Measurements from ENCODE around the gene IL18. TPM values are rescaled to one million over a fixed set of nuclear protein-coding genes. Genes with fewer than 3 reads are reported as not detected.
A peak's percentile ranks its signal among the peaks of the same experiment; 100 is the strongest.

The IL18 gene
- 1.5 TPM in 1 of 2 replicates, not detected in the other for total RNA-seq (ENCODE audit: low replicate concordance)

DNA sequence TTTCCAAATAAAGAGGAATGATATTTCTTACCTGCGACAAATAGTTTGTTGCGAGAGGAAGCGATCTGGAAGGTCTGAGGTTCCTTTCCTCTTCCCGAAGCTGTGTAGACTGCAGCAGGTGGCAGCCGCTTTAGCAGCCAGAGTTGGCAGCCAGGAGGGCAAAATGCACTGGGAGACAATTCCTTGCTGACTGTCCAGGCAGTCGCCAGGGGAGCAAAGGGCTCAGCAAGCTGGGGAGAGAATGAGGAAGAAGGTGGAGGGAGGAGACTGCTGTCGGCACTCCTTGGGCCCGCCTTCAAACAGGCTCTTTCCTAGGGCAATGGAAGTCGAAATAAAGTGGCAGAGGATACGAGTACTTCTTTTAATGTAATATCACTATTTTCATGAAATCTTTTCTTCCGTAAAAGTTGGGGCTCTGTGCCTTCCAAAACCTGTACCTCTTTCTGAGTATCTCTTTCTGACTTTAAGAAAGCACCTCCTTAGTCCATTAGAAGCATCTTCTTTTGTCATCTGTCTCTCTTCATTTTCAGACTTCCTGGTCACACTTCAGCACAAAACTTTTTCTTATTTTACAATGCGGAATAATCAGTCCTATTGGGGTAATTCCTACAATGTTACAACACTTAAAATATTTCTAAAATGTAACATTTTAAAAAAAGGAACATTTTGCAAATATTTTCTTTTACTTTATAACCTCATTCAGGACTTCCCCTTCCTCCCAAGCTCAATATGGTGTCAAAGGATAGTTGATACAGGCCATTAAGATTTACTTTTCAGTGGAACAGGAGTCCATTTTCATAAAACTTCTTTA lies at the start of gene IL18:
TSS of gene IL18 (minus strand) at position 220 of the 811 bp plus-strand sequence. CDS start 9,041 bp downstream, outside the sequence.
- Histone ChIP-seq H4K20me1 (ENCODE audit: low read depth) (no peaks in the 10 kb centered on the region), H3K27ac (no peak within 1 kb of the TSS), H3K4me3 (no peak within 1 kb of the TSS), H3K36me3 (no peaks in the 10 kb centered on the region), H3K4me1 (peaks cover 6% of the 10 kb centered on the region), H3K9me3 (ENCODE audit: low read depth) (no peaks in the 10 kb centered on the region), H3K79me2 (ENCODE audit: low read depth) (no peaks in the 10 kb centered on the region), H2AFZ (replicated peaks) (peak within 1 kb of the TSS; percentile 80), H3K27me3 (no peaks in the 10 kb centered on the region), H3K9ac (no peak within 1 kb of the TSS), H3K4me2 (no peak within 1 kb of the TSS), H3F3A (ENCODE audit: low read depth) (no peaks in the 10 kb centered on the region)
- DNase-seq (ENCODE audit: low spot score) = peak; percentile 46
- no peaks in the 10 kb centered on the region for H3K36me3 Mint-ChIP-seq
- H3K27ac Mint-ChIP-seq = no peak within 1 kb of the TSS
- H3K4me1 Mint-ChIP-seq = no peaks in the 10 kb centered on the region
- no peaks in the 10 kb centered on the region for H3K27me3 Mint-ChIP-seq (ENCODE audit: insufficient read depth, low read depth)
- TF ChIP-seq EZH2 (IDR thresholded peaks at IDR 0.05) (no peak), CTCF (IDR thresholded peaks at IDR 0.05) (no peak), EZH2phosphoT487 (IDR thresholded peaks at IDR 0.05) (no peak)
- H3K9me3 Mint-ChIP-seq = no peaks in the 10 kb centered on the region
- no peak within 1 kb of the TSS for H3K4me3 Mint-ChIP-seq

- no peaks in the 10 kb centered on the region for H3K27me3 Mint-ChIP-seq (ENCODE audit: insufficient read depth, low read depth)
Observed at GRCh38 chr11:112212710-112213109, 48.8 kb upstream of the IL18 start.

GRCh38 chr11:112212290-112212689 lies 48.4 kb upstream of the IL18 start:
- H3K4me3 Mint-ChIP-seq = no peak overlapping the region
- H3K27me3 Mint-ChIP-seq (ENCODE audit: insufficient read depth, low read depth) = no peaks in the 10 kb centered on the region
- no peaks in the 10 kb centered on the region for H3K4me1 ChIP-seq
- peaks cover 31% of the 10 kb centered on the region for H3K27me3 ChIP-seq
- no peak overlapping the region for H3K27ac Mint-ChIP-seq
- H3K79me2 ChIP-seq (ENCODE audit: low read depth) = no peaks in the 10 kb centered on the region
- H3K27ac ChIP-seq = no peak overlapping the region
- H3K36me3 Mint-ChIP-seq = no peaks in the 10 kb centered on the region
- no peaks in the 10 kb centered on the region for H3F3A ChIP-seq (ENCODE audit: low read depth)
- no peak overlapping the region for H3K9ac ChIP-seq
- H3K9me3 ChIP-seq (ENCODE audit: low read depth) = no peaks in the 10 kb centered on the region
- H3K4me1 Mint-ChIP-seq = no peaks in the 10 kb centered on the region
- H2AFZ ChIP-seq (replicated peaks) = no peak overlapping the region
- no peaks in the 10 kb centered on the region for H3K9me3 Mint-ChIP-seq
- no peaks in the 10 kb centered on the region for H3K36me3 ChIP-seq
- no peaks in the 10 kb centered on the region for H4K20me1 ChIP-seq (ENCODE audit: low read depth)
- TF ChIP-seq EZH2phosphoT487 (IDR thresholded peaks at IDR 0.05) = no peak
- TF ChIP-seq EZH2 (IDR thresholded peaks at IDR 0.05) = no peak
- TF ChIP-seq CTCF (IDR thresholded peaks at IDR 0.05) = no peak
- H3K4me2 ChIP-seq = no peak overlapping the region
- no peak for DNase-seq (ENCODE audit: low spot score)
- no peak overlapping the region for H3K4me3 ChIP-seq

More at GRCh38 chr11:112212710-112213109, 48.8 kb upstream of the IL18 start:
- H3K36me3 ChIP-seq = no peaks in the 10 kb centered on the region
- no peaks in the 10 kb centered on the region for H3K4me1 Mint-ChIP-seq
- H3F3A ChIP-seq (ENCODE audit: low read depth) = no peaks in the 10 kb centered on the region
- no peak overlapping the region for H3K27ac Mint-ChIP-seq
- H3K4me1 ChIP-seq = no peaks in the 10 kb centered on the region
- TF ChIP-seq EZH2 (IDR thresholded peaks at IDR 0.05) (no peak), CTCF (IDR thresholded peaks at IDR 0.05) (no peak), EZH2phosphoT487 (IDR thresholded peaks at IDR 0.05) (no peak)
- H3K27me3 ChIP-seq = peaks cover 31% of the 10 kb centered on the region
- H3K9ac ChIP-seq = no peak overlapping the region
- H3K4me2 ChIP-seq = no peak overlapping the region
- no peak overlapping the region for H2AFZ ChIP-seq (replicated peaks)
- no peak overlapping the region for H3K27ac ChIP-seq
- no peaks in the 10 kb centered on the region for H3K36me3 Mint-ChIP-seq
- no peak overlapping the region for H3K4me3 Mint-ChIP-seq
- no peaks in the 10 kb centered on the region for H3K9me3 ChIP-seq (ENCODE audit: low read depth)
- no peaks in the 10 kb centered on the region for H3K9me3 Mint-ChIP-seq
- no peak for DNase-seq (ENCODE audit: low spot score)
- no peak overlapping the region for H3K4me3 ChIP-seq
- no peaks in the 10 kb centered on the region for H3K79me2 ChIP-seq (ENCODE audit: low read depth)
- no peaks in the 10 kb centered on the region for H4K20me1 ChIP-seq (ENCODE audit: low read depth)

Data from neural progenitor cell (in vitro differentiated cells).